Activated CD4-positive, CD25-positive, alpha-beta regulatory T cell (primary cell): Measurements from ENCODE around the gene CSKMT.
"Not testable (repeated sequence)": the region's sequence is repeated elsewhere in the genome, so short reads cannot be mapped to it uniquely, and the experiment has no call there.

Source experiments
- DNase-seq, 4 experiments: peaks; one replicate each; lab custom pipeline; 2025; lab: John Stamatoyannopoulos, UW

Gene CSKMT

DNA sequence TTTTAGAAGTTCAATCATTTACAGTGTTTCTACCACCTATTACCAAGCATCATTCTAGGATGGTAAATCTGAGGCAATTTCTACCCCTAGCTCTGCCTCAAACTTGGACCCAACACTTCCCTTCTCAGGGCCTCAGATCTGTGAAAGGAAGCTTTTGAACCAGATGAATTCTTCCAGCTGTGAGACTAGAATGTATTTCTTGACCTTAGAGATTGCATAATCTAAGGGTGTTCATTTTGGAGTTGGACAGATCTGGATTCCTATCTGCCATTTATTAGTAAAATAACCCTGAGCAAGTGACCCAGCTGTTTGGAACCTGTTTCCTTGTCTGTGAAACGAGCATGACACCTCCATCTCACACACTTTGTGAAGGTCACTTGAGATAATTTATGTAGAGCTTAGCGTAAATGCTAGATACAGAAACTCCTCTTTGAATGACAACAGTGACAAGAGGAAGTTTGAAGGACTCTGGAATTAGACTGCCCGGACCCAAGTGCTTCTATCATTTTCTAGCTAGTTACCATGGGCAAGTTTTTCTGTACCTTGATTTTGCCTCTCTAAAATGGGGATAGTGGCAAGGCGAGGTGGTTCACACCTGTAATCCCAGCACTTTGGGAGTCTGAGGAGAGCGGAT, 8.2 kb upstream of the CSKMT start:
- DNase-seq: no peak

GRCh38 chr11:62664405-62665074, 572 bp upstream of the CSKMT start:
- peak in 3 of 4 experiments; percentile 26 to 56 (median 42) for DNase-seq

DNA sequence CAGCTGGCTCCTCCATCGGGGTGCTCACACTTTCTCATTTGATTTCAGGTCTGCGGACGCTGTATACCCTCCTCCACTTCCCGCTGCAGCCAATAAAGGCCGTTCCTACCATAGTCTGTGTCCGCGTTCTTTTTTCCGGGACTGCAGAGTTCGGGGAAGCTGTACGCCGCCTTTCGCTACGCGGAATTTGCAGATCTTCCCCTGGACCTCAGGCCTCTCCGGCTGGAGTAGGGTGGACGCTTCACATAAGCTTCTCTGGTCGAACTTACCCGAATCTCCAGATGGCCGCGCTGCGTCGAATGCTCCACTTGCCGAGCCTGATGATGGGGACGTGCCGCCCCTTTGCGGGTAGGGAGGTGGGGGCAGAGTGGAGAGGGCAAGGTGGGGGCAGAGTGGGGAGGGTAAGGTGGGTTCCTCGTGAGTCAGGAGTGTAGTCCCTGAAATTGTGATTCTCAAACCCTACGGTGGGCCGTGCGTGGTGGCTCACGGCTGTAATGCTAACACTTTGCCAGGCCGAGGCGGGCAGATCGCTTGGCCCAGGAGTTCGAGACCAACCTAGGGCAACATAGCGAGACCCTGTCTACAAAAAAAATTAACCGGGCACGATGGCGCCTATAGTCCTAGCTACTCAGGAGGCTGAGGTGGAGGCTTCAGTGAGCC, 617 bp downstream of the CSKMT start:
- DNase-seq: peak; percentile 22 to 30 (median 27)

DNA sequence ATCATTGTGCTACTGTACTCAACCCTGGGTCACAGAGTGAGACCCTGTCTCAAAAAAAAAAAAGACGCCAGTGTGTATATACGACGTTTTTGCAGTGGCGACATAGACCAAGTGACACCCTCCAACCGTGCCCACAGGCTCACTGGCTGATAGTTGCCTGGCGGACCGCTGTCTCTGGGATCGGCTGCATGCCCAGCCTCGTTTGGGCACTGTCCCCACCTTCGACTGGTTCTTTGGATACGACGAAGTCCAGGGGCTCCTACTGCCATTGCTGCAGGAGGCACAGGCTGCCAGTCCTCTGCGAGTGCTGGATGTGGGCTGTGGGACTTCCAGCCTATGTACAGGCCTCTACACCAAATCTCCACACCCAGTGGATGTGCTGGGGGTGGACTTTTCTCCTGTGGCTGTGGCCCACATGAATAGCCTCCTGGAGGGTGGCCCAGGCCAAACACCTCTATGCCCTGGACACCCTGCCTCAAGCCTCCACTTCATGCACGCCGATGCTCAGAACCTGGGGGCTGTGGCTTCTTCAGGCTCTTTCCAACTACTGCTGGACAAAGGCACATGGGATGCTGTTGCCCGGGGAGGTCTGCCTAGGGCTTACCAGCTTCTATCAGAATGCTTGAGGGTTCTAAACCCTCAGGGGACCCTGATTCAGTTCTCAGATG, 1.3 kb downstream of the CSKMT start:
- DNase-seq: no peak

DNA sequence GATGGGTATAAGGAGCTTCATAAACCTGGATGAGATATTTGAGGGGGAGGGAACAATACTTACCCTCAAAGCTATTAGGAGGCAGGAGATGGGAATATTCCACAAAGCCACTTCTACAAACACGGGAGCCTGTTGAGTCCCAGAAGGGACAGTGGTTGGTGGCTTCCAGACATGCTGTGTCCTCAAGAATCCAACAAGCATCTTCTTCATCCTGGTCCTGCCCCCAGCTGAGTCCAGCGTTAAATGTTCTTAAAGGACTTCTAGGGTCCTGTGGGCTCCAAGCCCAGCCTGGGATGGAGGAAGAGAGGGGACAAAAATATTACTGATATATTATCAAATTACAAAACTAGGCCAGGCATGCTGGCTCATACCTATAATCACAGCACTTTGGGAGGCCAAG, 2.3 kb downstream of the CSKMT start:
- no peak for DNase-seq

- no peak for DNase-seq
Measured at GRCh38 chr11:62669420-62670161, 4.5 kb downstream of the CSKMT start.

DNA sequence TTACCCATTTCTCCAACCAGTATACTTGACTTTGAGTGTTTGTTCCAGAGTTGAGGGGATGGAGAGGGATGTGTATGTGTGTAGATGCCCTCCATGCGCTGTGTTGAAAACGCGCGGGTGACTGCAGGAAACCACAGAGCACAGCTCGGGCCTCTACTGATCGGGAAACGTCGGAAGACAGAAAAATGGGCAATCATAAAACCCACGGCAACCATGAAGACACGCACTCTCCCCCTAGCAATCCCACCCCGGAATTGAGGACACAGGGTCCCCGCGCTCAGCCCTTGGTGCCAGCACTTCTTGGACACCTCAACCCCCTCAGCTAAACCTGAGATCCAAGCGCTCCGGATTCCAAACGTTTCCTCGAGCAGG, 6.1 kb downstream of the CSKMT start:
- no peak for DNase-seq

DNA sequence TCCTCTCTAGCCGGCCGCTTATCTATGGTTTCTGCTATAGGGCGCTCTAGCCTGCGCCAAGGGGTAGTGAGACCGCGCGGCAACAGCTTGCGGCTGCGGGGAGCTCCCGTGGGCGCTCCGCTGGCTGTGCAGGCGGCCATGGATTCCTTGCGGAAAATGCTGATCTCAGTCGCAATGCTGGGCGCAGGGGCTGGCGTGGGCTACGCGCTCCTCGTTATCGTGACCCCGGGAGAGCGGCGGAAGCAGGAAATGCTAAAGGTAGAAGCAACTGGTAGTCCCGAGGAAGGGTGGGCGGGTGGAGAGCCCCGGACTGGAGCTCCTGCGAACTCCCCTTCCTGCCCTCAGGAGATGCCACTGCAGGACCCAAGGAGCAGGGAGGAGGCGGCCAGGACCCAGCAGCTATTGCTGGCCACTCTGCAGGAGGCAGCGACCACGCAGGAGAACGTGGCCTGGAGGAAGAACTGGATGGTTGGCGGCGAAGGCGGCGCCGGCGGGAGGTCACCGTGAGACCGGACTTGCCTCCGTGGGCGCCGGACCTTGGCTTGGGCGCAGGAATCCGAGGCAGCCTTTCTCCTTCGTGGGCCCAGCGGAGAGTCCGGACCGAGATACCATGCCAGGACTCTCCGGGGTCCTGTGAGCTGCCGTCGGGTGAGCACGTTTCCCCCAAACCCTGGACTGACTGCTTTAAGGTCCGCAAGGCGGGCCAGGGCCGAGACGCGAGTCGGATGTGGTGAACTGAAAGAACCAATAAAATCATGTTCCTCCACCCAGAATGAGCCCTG, 6.7 kb downstream of the CSKMT start, which contains the start of the genes LBHD1 and UQCC3:
TSS of gene LBHD1 (minus strand) at position 660 of the 782 bp plus-strand sequence. CDS start 2,236 bp downstream, outside the sequence.
TSS of gene UQCC3 (plus strand) at position 66 of the 782 bp plus-strand sequence. CDS start at position 139, 73 bp downstream.
- peak; percentile 38 to 60 (median 43) for DNase-seq

DNA sequence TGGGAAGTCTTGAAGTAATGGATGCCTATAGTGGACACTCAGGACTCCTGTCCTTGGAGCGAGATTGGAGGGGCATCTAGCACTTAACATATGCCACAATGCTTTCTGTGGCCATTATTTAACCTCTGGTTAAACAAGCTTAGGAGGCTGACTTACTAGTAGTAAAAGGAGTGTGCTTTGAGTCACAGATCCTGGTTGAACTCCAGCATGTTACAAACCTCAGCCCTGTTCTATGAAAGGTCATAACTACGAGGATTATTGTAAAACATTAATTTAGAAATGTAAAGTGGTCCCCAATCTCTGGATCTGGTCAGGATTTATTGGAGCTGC, 8.0 kb downstream of the CSKMT start:
- no peak for DNase-seq

DNA sequence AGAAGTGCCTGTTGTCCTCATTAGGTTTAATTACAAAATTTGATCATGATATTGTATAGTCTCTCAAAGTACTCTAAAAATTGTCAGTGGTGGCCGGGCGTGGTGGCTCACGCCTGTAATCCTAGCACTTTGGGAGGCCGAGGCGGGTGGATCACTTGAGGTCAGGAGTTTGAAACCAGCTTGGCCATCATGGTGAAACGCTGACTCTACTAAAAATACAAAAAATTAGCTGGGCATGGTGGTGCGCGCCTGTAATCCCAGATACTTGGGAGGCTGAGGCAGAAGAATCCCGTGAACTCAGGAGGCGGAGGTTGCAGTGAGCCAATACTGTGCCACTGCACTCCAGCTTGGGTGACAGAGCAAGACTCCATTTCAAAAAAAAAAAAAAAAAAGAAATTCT, 10.3 kb downstream of the CSKMT start:
- not testable (repeated sequence) for DNase-seq

DNA sequence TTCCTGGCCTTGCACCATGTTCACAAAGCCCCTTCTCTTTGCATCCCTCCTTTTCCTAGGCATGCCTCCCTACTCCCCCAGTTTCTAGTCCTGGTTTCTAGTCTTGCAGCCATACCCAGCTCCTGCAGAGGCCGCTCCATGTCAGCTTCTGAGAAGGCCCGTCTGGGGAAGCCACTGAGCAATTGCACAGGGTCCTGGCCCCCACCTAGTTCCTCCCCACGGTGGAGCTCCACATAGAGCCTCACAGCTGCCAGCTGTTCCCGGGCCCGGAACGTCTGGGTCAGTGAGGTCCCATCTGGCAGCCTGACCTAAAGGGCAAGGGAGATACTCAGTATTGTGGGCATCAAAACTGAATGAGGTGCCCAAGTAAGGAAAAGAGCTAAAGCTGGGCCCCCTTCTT, 11.6 kb downstream of the CSKMT start:
- DNase-seq: no peak

- no peak for DNase-seq
Measured at GRCh38 chr11:62677156-62677555, 12.0 kb downstream of the CSKMT start.

DNA sequence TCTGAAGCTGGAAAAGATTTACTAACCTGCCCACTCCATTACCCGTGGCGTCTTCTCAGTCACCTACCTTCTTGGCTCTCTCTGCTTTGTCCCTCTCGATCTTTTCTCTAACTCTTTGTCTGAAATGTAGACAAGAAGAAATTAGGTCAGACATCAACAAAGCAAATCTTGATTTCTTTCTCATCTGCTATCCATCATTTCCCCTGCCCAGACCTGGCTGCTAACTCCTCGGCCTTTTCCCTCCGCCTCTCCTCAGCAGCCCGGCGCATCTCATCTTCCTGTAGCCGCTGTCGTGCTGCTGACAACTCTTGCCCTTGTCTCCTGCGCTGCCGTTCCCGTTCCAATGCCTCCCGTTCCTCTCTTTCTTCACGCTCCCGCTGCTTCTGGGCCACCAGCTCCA, 12.6 kb downstream of the CSKMT start:
- no peak for DNase-seq

DNA sequence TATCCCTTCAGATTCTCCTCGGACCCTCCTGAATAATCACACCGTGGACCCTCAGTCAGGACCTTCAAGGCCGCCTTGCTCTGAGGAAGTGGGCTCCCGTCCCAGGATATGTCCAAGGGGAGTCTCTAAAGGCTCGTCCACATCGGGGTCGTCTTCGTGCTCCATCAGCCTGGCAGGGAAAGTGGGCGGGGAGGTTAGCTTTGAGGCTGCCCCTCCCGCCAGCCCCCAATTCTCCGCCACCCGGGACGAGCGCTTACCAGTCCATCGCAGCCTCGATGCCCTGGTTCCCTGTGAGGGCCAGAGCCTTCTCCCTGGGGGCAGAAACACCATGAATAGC, 13.3 kb downstream of the CSKMT start:
- DNase-seq: no peak

GRCh38 chr11:62678770-62679696, 13.9 kb downstream of the CSKMT start, which contains the start of gene UBXN1:
Gene UBXN1 (minus strand): TSS chr11:62679073. CDS start chr11:62678923, 150 bp downstream.
- DNase-seq: peak; percentile 64 to 75 (median 70)

DNA sequence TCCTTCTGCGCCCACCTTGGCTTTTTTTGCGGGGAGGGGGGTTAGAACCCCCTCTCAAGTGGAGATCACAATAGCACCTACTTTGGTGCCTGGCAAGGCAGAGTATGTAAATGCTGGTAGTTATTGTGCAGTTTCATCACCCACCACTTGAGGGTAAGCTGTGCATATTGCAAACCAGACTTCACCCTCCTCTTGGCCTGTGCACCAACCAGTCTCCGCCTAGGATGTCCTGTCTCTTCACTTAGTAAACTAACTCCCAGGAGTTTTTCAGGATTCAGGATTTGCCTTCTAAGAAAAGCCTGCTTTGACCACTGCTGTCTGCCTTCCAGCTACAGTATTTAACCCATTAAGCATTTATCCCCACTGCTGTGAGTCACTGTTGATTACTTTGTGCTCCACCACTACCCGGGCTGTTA, 15.7 kb downstream of the CSKMT start:
- DNase-seq: peak in 1 of 4 experiments; percentile 21

- DNase-seq: no peak
Measured at GRCh38 chr11:62682518-62682917, 17.4 kb downstream of the CSKMT start.

DNA sequence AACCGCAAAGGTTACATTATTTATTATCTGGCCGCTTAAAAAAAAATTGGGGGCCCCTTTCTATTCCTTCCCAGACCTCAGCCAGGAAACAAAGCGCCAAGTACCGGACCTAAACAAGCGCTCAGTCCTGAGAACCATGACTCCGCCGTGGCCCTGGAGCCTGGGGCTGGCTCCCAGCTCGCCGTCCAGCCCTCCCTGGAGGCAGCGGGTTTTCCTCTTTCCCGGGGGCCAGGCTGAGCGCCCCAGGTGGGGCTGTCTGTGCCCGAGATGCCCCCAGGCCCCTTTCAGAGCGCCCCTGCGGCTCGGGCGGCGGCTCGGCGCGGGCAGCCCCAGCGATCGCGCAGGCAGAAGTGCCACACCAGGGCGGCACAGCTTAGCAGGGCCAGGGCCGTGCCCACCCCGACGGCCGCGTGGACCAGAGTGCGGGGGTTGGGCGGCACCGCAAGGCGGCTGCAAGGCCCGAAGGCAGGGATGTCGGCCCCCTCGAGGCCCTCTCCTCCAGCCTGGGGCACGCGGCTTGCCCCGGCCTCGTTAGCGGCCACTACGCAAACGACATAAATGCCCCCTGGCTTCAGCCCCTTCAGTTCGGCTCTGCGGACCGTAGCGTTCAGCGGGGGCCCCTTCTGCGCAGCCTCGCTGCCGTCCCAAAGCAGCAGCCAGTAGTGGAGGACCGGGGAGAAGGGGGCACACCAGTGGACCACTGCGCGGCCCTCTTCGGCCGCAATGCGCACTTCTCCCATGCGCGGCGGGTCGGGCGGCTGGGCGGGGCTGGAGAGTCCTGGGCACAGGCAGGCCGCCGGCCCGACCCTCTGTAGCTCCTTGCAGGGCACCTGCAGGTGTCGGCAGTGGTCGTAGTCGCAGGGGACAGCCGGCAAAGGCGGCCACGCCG, 22.6 kb downstream of the CSKMT start:
- no peak for DNase-seq

- DNase-seq: no peak
Measured at GRCh38 chr11:62688491-62688890, 23.4 kb downstream of the CSKMT start.
